K562 treated with DMSO at 1 percent for 48 hours (cell line): ENCODE data around the gene ZFP36L1. TPM values are rescaled to one million over a fixed set of nuclear protein-coding genes. Genes with fewer than 3 reads are reported as not detected.

Experiments used
- total RNA-seq: library from RNA; unstranded; fragments of 300-600 nt; gene quantifications from 2 replicates; pipeline ENCODE4 v1.2.3, GENCODE V29; 2022; ENCODE audit warnings: low replicate concordance; ENCODE audit errors: extremely low read depth

ZFP36L1 gene, protein sequence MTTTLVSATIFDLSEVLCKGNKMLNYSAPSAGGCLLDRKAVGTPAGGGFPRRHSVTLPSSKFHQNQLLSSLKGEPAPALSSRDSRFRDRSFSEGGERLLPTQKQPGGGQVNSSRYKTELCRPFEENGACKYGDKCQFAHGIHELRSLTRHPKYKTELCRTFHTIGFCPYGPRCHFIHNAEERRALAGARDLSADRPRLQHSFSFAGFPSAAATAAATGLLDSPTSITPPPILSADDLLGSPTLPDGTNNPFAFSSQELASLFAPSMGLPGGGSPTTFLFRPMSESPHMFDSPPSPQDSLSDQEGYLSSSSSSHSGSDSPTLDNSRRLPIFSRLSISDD
- total RNA-seq = not detected in 2 replicates

DNA sequence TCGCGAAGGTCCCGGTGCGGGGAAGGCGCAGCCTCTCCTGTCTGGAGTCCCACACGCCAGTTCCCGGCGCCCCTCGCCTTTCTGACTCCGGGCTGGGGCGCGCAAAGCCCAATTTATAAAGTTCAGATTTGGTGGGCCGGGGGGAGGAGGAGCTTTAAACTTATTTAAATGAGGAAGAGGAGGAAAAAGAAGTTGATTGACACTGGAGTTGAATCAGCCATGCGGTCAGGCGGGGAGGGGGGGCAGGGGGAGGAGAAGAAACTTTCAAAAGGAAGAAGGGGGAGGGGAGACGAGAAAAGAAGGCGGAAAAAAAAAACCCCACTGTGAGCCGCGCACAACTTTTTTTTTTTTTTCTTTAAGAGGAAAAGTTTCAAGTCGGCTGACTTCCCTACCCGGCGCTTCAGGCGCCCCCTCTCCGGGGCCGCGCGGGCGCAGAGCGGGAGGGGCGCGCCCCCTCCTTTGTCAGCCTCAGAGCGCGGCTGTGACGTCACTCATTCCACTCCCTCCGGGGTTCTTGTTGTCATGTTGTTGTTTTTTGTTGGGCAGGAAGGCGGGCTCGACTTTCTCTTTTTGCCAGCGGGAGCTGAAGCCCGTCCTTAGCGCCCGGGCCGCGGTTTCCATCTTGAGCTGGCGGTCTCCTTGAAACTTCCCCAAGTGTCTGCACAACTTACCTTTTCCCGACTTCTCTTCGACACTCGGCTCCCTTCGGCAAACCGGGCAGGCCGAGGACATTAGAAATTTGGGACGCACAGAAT is at the start of gene ZFP36L1:
Gene ZFP36L1, minus strand, starts transcription at position 89 of the 755 bp plus-strand sequence. CDS start 129 bp downstream, outside the sequence.

Other genes with a start within 250 kb of the ZFP36L1 start
- 807 TPM in 1 of 2 replicates, not detected in the other for gene ACTN1, start 186.2 kb upstream of the ZFP36L1 start, total RNA-seq